Body of pancreas (tissue), 4 donors: ENCODE results near the gene CMIP. TPM values are rescaled to one million over a fixed set of nuclear protein-coding genes. Genes with fewer than 3 reads are reported as not detected.

Source experiments
- ATAC-seq: fragments of 150-250 bp; one replicate; pipeline ENCODE4 v1.9.1; 2016
- DNase-seq, 4 donors: peaks; one replicate each; pipeline ENCODE4 v3.0.0-alpha.2; 2019
- H3K27ac ChIP-seq, 4 donors: fragments of 200-600 bp; sonication (generic); 1 replicate in 3 of 4; 2 replicates in 1 of 4; pipeline versions ENCODE4 v1.5.1 to v1.6.1; 2016 to 2019; ENCODE audit warnings: mild to moderate bottlenecking in 1 of 4, mixed read lengths in 1 of 4, moderate library complexity in 1 of 4
- H3K27me3 ChIP-seq, 2 donors: fragments of 200-600 bp; sonication (generic); one replicate each; pipeline ENCODE4 v1.6.0; 2016; ENCODE audit warnings: mild to moderate bottlenecking in 1 of 2
- H3K36me3 ChIP-seq, 2 donors: fragments of 200-600 bp; sonication (generic); replicated peaks in 1 of 2; 2 replicates each; pipeline ENCODE4 v1.5.1; 2016; ENCODE audit warnings: low read depth in 2 of 2; ENCODE audit not compliant: insufficient read depth in 1 of 2
- H3K4me1 ChIP-seq: fragments of 200-600 bp; sonication (generic); one replicate; pipeline ENCODE4 v1.6.0; 2016
- H3K4me3 ChIP-seq, 2 donors: fragments of 200-600 bp; sonication (generic); 1 replicate in 1 of 2; 2 replicates in 1 of 2; pipeline ENCODE4 v1.5.1; 2016 to 2019
- H3K9me3 ChIP-seq, 3 donors: fragments of 200-600 bp; sonication (generic); 1 replicate in 2 of 3; 2 replicates in 1 of 3; pipeline ENCODE4 v1.5.1; 2016
- CTCF ChIP-seq, 7 experiments: fragments of 450-650 bp in 4 of 7; fragments of 200-600 bp in 3 of 7; sonication (generic) in 3 of 7; IDR thresholded peaks; one replicate each; pipeline ENCODE4 v1.5.1; 2016 to 2019; ENCODE audit warnings: antibody characterized with exemption in 7 of 7
- POLR2A ChIP-seq, 3 donors: fragments of 450-650 bp; IDR thresholded peaks; one replicate each; pipeline ENCODE4 v1.6.1; 2016; ENCODE audit warnings: antibody characterized with exemption in 3 of 3, mild to moderate bottlenecking in 2 of 3
- WGBS, 2 donors: methylation state at CpG; one replicate each; pipeline ENCODE4 v1.1.5; 2017; 5-methylcytosine and 5-hydroxymethylcytosine counted together
- intact Hi-C: fragments of 100-400 bp; cut with DNase I; formaldehyde crosslinking; loops from one replicate; pipeline ENCODE4 v1.15.1; 2023
- total RNA-seq, 2 donors: library from RNA; depleted of rRNA; stranded (reverse); fragments of >200 nt; gene quantifications; one replicate each; pipeline ENCODE4 v1.1.0, GENCODE V29; 2016

CMIP gene
- total RNA-seq, 2 donors from 2014 or later = 18.7 to 18.8 TPM

GRCh38 chr16:81514568-81515258 is 70.1 kb downstream of the CMIP start:
- peaks cover 17% of the 10 kb centered on the region for H3K4me1 ChIP-seq
- TF ChIP-seq POLR2A (IDR thresholded peaks at IDR 0.05) (no peak), CTCF (IDR thresholded peaks at IDR 0.05) (no peak)
- no peak for DNase-seq
- WGBS, 2 donors = 93 to 98% methylated on average over 7 to 15 of the region's 15 CpGs
- no peak for ATAC-seq
- H3K27me3 ChIP-seq = no peaks in the 10 kb centered on the region
- H3K9me3 ChIP-seq = no peaks in the 10 kb centered on the region
- intact Hi-C loops = no loop called here
- H3K27ac ChIP-seq = no peak overlapping the region
- no peaks in the 10 kb centered on the region for H3K36me3 ChIP-seq
- no peak overlapping the region for H3K4me3 ChIP-seq

GRCh38 chr16:81515281-81515680 is 70.7 kb downstream of the CMIP start:
- Histone ChIP-seq H3K27me3 (no peaks in the 10 kb centered on the region), H3K36me3 (no peaks in the 10 kb centered on the region), H3K4me3 (no peak overlapping the region), H3K4me1 (peaks cover 17% of the 10 kb centered on the region), H3K27ac (no peak overlapping the region), H3K9me3 (no peaks in the 10 kb centered on the region)
- 89 to 94% methylated on average over 9 to 11 of the region's 11 CpGs for WGBS, 2 donors
- intact Hi-C loops = no loop called here
- no peak for ATAC-seq
- DNase-seq = no peak
- TF ChIP-seq POLR2A (IDR thresholded peaks at IDR 0.05) (no peak), CTCF (IDR thresholded peaks at IDR 0.05) (no peak)

GRCh38 chr16:81515721-81516120 is 71.1 kb downstream of the CMIP start:
- TF ChIP-seq CTCF (IDR thresholded peaks at IDR 0.05) = no peak
- no peak for TF ChIP-seq POLR2A (IDR thresholded peaks at IDR 0.05)
- H3K27ac ChIP-seq = no peak overlapping the region
- WGBS, 2 donors = 86 to 94% methylated on average over 10 of the region's 10 CpGs
- DNase-seq = no peak
- no peak for ATAC-seq
- peaks cover 17% of the 10 kb centered on the region for H3K4me1 ChIP-seq
- no peaks in the 10 kb centered on the region for H3K27me3 ChIP-seq
- intact Hi-C loops = no loop called here
- H3K36me3 ChIP-seq = no peaks in the 10 kb centered on the region
- H3K9me3 ChIP-seq = no peaks in the 10 kb centered on the region
- no peak overlapping the region for H3K4me3 ChIP-seq

- TF ChIP-seq POLR2A (IDR thresholded peaks at IDR 0.05) (no peak), CTCF (IDR thresholded peaks at IDR 0.05) (no peak)
- Histone ChIP-seq H3K27ac (no peak overlapping the region), H3K4me1 (peaks cover 17% of the 10 kb centered on the region), H3K4me3 (no peak overlapping the region), H3K27me3 (no peaks in the 10 kb centered on the region), H3K9me3 (no peaks in the 10 kb centered on the region), H3K36me3 (no peaks in the 10 kb centered on the region)
- 65 to 72% methylated on average over 12 to 14 of the region's 14 CpGs for WGBS, 2 donors
- ATAC-seq (no peak), DNase-seq (no peak)
- intact Hi-C loops = no loop called here
Observed at GRCh38 chr16:81516478-81517149, 72.0 kb downstream of the CMIP start.

- WGBS, 2 donors = 60 to 62% methylated on average over 4 of the region's 4 CpGs
- Histone ChIP-seq H3K27me3 (no peaks in the 10 kb centered on the region), H3K36me3 (no peaks in the 10 kb centered on the region), H3K27ac (no peak overlapping the region), H3K9me3 (no peaks in the 10 kb centered on the region), H3K4me3 (no peak overlapping the region), H3K4me1 (peaks cover 17% of the 10 kb centered on the region)
- DNase-seq (no peak), ATAC-seq (no peak)
- intact Hi-C loops = no loop called here
- TF ChIP-seq POLR2A (IDR thresholded peaks at IDR 0.05) (no peak), CTCF (IDR thresholded peaks at IDR 0.05) (no peak)
Observed at GRCh38 chr16:81517150-81517499, 72.5 kb downstream of the CMIP start.
